DND-41 (cell line): ENCODE measurements around the gene ZNF521.

Source experiments
- ATAC-seq: fragments of 200-7000 bp; cut with Tn5 transposase; 3 replicates; pipeline ENCODE4 v1.9.1; 2021; ENCODE audit warnings: low read depth; ENCODE audit not compliant: insufficient read depth
- DNase-seq: peaks from one replicate; pipeline ENCODE4 v3.0.0-alpha.2; 2020
- H2AFZ ChIP-seq: 2 replicates; pipeline ENCODE4 v1.6.0; 2012; ENCODE audit warnings: low read depth, low read length
- H3K27ac ChIP-seq: 2 replicates; pipeline ENCODE4 v1.5.1; 2012; ENCODE audit warnings: low read length, inconsistent platforms
- H3K27me3 ChIP-seq: fragments of 200-600 bp; sonication (generic); 2 replicates; pipeline ENCODE4 v1.6.0; 2012; ENCODE audit warnings: low read length, mild to moderate bottlenecking, inconsistent platforms; ENCODE audit not compliant: insufficient read depth, poor library complexity
- H3K36me3 ChIP-seq: 2 replicates; pipeline ENCODE4 v1.5.1; 2012; ENCODE audit warnings: low read length, inconsistent platforms; ENCODE audit not compliant: insufficient read depth
- H3K4me1 ChIP-seq: 2 replicates; pipeline ENCODE4 v1.5.1; 2012; ENCODE audit warnings: mild to moderate bottlenecking, low read length; ENCODE audit not compliant: insufficient read depth
- H3K4me2 ChIP-seq: 2 replicates; pipeline ENCODE4 v1.6.0; 2012; ENCODE audit warnings: mild to moderate bottlenecking, moderate library complexity, low read length, inconsistent platforms; ENCODE audit not compliant: insufficient read depth
- H3K4me3 ChIP-seq, 2 experiments: fragments of 200-600 bp in 1 of 2; shearing (Covaris generic) in 1 of 2; 2 replicates each; pipeline ENCODE4 v1.5.1; 2012 to 2016; ENCODE audit warnings: inconsistent platforms in 2 of 2, low read length in 2 of 2, mild to moderate bottlenecking in 2 of 2, low read depth in 1 of 2, moderate library complexity in 1 of 2
- H3K79me2 ChIP-seq: 2 replicates; pipeline ENCODE4 v1.6.0; 2012; ENCODE audit warnings: low read length, inconsistent platforms; ENCODE audit not compliant: insufficient read depth
- H3K9ac ChIP-seq: 2 replicates; pipeline ENCODE4 v1.6.0; 2012; ENCODE audit warnings: low read depth, mild to moderate bottlenecking, inconsistent platforms, low read length, moderate library complexity
- H3K9me3 ChIP-seq: 2 replicates; pipeline ENCODE4 v1.5.1; 2012; ENCODE audit warnings: low read length, moderate library complexity, mild to moderate bottlenecking, inconsistent platforms; ENCODE audit not compliant: insufficient read depth, severe bottlenecking
- H4K20me1 ChIP-seq: 2 replicates; pipeline ENCODE4 v1.6.0; 2012; ENCODE audit warnings: low read length; ENCODE audit not compliant: insufficient read depth
- CTCF ChIP-seq: IDR thresholded peaks from 2 replicates; pipeline ENCODE4 v1.5.1; 2012; ENCODE audit warnings: borderline replicate concordance, low read length, moderate library complexity, mild to moderate bottlenecking; ENCODE audit not compliant: poor library complexity, severe bottlenecking; ENCODE audit errors: extremely low read depth
- EZH2 ChIP-seq: IDR thresholded peaks from 3 replicates; pipeline ENCODE4 v1.6.1; 2012; ENCODE audit warnings: borderline replicate concordance, low read depth, mild to moderate bottlenecking, moderate library complexity, low read length, inconsistent platforms; ENCODE audit not compliant: severe bottlenecking

The ZNF521 gene

GRCh38 chr18:25351777-25352628 is at the start of gene ZNF521:
Gene ZNF521, minus strand, starts transcription at chr18:25352166. Its CDS starts 1,220 bp downstream, at chr18:25350946.
- Histone ChIP-seq H3K4me2 (peak within 1 kb of the TSS; percentile 82), H3K27me3 (peaks cover 47% of the 10 kb centered on the region), H3K27ac (no peak within 1 kb of the TSS), H2AFZ (peak within 1 kb of the TSS; percentile 62), H3K79me2 (no peaks in the 10 kb centered on the region), H4K20me1 (no peaks in the 10 kb centered on the region), H3K36me3 (no peaks in the 10 kb centered on the region), H3K9me3 (no peaks in the 10 kb centered on the region), H3K4me3 (peak within 1 kb of the TSS; percentile 36 to 64; a peak in 3 of 4 replicates), H3K4me1 (peaks cover 18% of the 10 kb centered on the region), H3K9ac (peak within 1 kb of the TSS; percentile 55)
- ATAC-seq = peak; percentile 93
- TF ChIP-seq EZH2 = peak; percentile 22
- peak; percentile 42 for TF ChIP-seq CTCF
- peak; percentile 81 for DNase-seq

DNA sequence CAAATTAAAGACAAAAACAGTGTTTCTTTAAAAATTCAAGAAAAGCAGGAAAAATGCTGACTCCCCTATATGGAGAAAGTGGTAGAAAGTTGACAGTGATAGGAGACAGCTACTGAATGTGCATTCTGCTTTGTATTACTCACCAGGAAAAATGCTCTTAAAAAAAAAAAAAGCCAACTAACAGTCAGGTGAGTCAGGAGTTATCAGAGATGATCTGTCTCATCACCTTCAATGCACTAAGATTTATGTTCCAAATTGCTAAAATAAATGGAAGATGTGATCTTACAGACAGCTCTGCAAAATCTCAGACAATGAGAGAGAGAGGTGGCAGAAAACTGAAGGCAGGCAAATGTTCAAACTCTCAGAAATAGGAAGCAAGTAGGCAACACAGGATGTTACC is 47.6 kb upstream of the ZNF521 start:
- no peak for ATAC-seq
- H3K9me3 ChIP-seq = no peaks in the 10 kb centered on the region
- no peak overlapping the region for H3K4me3 ChIP-seq
- H4K20me1 ChIP-seq = no peaks in the 10 kb centered on the region
- H3K9ac ChIP-seq = no peak overlapping the region
- no peaks in the 10 kb centered on the region for H3K27me3 ChIP-seq
- no peaks in the 10 kb centered on the region for H3K36me3 ChIP-seq
- DNase-seq = no peak
- no peaks in the 10 kb centered on the region for H3K4me1 ChIP-seq
- no peak overlapping the region for H2AFZ ChIP-seq
- TF ChIP-seq CTCF = no peak
- TF ChIP-seq EZH2 = no peak
- H3K79me2 ChIP-seq = no peaks in the 10 kb centered on the region
- H3K27ac ChIP-seq = no peak overlapping the region
- H3K4me2 ChIP-seq = no peak overlapping the region

- TF ChIP-seq CTCF = no peak
- no peak for TF ChIP-seq EZH2
- no peaks in the 10 kb centered on the region for H3K27me3 ChIP-seq
- ATAC-seq (no peak), DNase-seq (no peak)
- H4K20me1 ChIP-seq = no peaks in the 10 kb centered on the region
- no peak overlapping the region for H3K4me2 ChIP-seq
- H3K9ac ChIP-seq = no peak overlapping the region
- H3K79me2 ChIP-seq = no peaks in the 10 kb centered on the region
- no peak overlapping the region for H3K27ac ChIP-seq
- H3K36me3 ChIP-seq = no peaks in the 10 kb centered on the region
- H3K9me3 ChIP-seq = no peaks in the 10 kb centered on the region
- no peak overlapping the region for H3K4me3 ChIP-seq
- H3K4me1 ChIP-seq = no peaks in the 10 kb centered on the region
- no peak overlapping the region for H2AFZ ChIP-seq
These were observed 40.2 kb upstream of the ZNF521 start for GRCh38 chr18:25392192-25392591.
